ENCODE results near the gene SENP8.

- TF ChIP-seq POLR2AphosphoS5 (IDR thresholded peaks at IDR 0.05; ENCODE audit: low read depth, low read length) (no peak), SIN3A (IDR thresholded peaks at IDR 0.05; ENCODE audit: borderline replicate concordance, insufficient read depth, low read length) (no peak), TAF1 (IDR thresholded peaks at IDR 0.05; ENCODE audit: borderline replicate concordance, insufficient read depth, low read length) (no peak), REST (IDR thresholded peaks at IDR 0.05; ENCODE audit: insufficient read depth in 1 of 2, low read depth in 2 of 2, low read length in 2 of 2) (no peak)
These were observed 56.5 kb downstream of the SENP8 start for GRCh38 chr15:72174551-72175165.

Measured in PFSK-1 (cell line).